Loucy (cell line): ENCODE measurements around the gene CHL1.

ENCODE experiments used
- H2AFZ ChIP-seq: fragments of 200-600 bp; sonication (generic); 2 replicates; pipeline ENCODE4 v1.6.0; 2016; ENCODE audit warnings: antibody characterized with exemption, mild to moderate bottlenecking, low read length, moderate library complexity
- H3F3A ChIP-seq: fragments of 200-600 bp; 2 replicates; pipeline ENCODE4 v1.6.0; 2016; ENCODE audit warnings: antibody characterized with exemption, low read depth, mild to moderate bottlenecking
- H3K27me3 ChIP-seq: fragments of 200-600 bp; sonication (generic); 2 replicates; pipeline ENCODE4 v1.6.1; 2014; ENCODE audit warnings: low read length, mild to moderate bottlenecking; ENCODE audit not compliant: insufficient read depth, poor library complexity, severe bottlenecking
- H3K36me3 ChIP-seq: fragments of 200-600 bp; sonication (generic); 2 replicates; pipeline ENCODE4 v1.6.1; 2016; ENCODE audit warnings: low read length; ENCODE audit not compliant: insufficient read depth
- H3K4me1 ChIP-seq: fragments of 200-600 bp; sonication (generic); 2 replicates; pipeline ENCODE4 v1.5.1; 2014; ENCODE audit warnings: low read length, mild to moderate bottlenecking; ENCODE audit not compliant: insufficient read depth, poor library complexity, severe bottlenecking
- H3K4me2 ChIP-seq: fragments of 200-600 bp; sonication (generic); 2 replicates; pipeline ENCODE4 v1.6.0; 2014; ENCODE audit warnings: antibody characterized with exemption, low read length, low read depth, mild to moderate bottlenecking; ENCODE audit not compliant: poor library complexity, severe bottlenecking
- H3K4me3 ChIP-seq: fragments of 200-600 bp; sonication (generic); 2 replicates; pipeline ENCODE4 v1.5.1; 2014; ENCODE audit warnings: low read length, mild to moderate bottlenecking, mixed read lengths; ENCODE audit not compliant: poor library complexity, severe bottlenecking
- H3K79me2 ChIP-seq: fragments of 200-600 bp; sonication (generic); 2 replicates; pipeline ENCODE4 v1.6.1; 2014; ENCODE audit warnings: low read length; ENCODE audit not compliant: insufficient read depth
- H3K9ac ChIP-seq: fragments of 200-600 bp; sonication (generic); 2 replicates; pipeline ENCODE4 v1.6.0; 2014; ENCODE audit warnings: mild to moderate bottlenecking, low read depth, low read length, moderate library complexity; ENCODE audit not compliant: poor library complexity, severe bottlenecking
- H3K9me2 ChIP-seq: fragments of 200-600 bp; sonication (generic); replicated peaks from 2 replicates; pipeline ENCODE4 v1.6.1; 2016; ENCODE audit warnings: low read depth, low read length, mixed read lengths
- H3K9me3 ChIP-seq: fragments of 200-600 bp; sonication (generic); 2 replicates; pipeline ENCODE4 v1.6.1; 2014; ENCODE audit warnings: mild to moderate bottlenecking, antibody characterized with exemption, low read length, low read depth; ENCODE audit not compliant: insufficient read depth
- H4K20me1 ChIP-seq: fragments of 200-600 bp; sonication (generic); 2 replicates; pipeline ENCODE4 v1.6.0; 2014; ENCODE audit warnings: antibody characterized with exemption, low read length, mild to moderate bottlenecking; ENCODE audit not compliant: insufficient read depth, poor library complexity, severe bottlenecking
- EZH2phosphoT487 ChIP-seq: fragments of 200-600 bp; IDR thresholded peaks from 2 replicates; pipeline ENCODE4 v1.6.1; 2018; ENCODE audit warnings: antibody characterized with exemption, mild to moderate bottlenecking, moderate library complexity, borderline replicate concordance
- TF ChIP-seq, protein P1 (sequence below): fragments of 200-600 bp; sonication (generic); conservative IDR thresholded peaks from 2 replicates; pipeline ENCODE4 v1.5.1; 2014; ENCODE audit warnings: mild to moderate bottlenecking, antibody characterized with exemption, low read length

CHL1 gene

DNA sequence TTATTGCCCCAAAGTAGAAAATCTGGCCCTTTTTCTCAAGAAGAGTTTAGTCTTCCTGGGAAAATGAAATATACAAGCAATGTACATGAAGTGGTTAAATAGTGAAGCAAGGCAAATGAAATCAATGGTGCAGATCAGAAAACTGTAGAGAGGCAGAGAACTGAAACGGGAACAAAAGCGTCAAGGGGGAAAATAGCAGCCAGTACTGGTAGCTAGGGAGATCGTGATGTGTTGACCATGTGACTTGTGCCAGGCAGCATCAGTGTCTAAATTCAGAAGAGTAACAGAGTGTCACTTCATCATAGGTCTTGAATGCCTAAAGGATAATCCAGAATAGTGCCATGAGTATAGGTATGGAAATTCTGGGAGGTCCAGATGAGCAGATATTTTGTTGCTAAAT lies 163.1 kb downstream of the CHL1 start:
- Histone ChIP-seq H3K27me3 (no peaks in the 10 kb centered on the region), H3K9me2 (no peaks in the 10 kb centered on the region), H3K4me3 (no peak overlapping the region), H3K9ac (no peak overlapping the region), H3K79me2 (no peaks in the 10 kb centered on the region), H2AFZ (no peak overlapping the region), H3K9me3 (peaks cover 20% of the 10 kb centered on the region; the same call in 1 of the 2 replicates), H4K20me1 (no peaks in the 10 kb centered on the region), H3K4me2 (no peak overlapping the region), H3K36me3 (no peaks in the 10 kb centered on the region), H3K4me1 (no peaks in the 10 kb centered on the region), H3F3A (no peaks in the 10 kb centered on the region)
- no peak for TF ChIP-seq EZH2phosphoT487
- TF ChIP-seq, protein P1, sequence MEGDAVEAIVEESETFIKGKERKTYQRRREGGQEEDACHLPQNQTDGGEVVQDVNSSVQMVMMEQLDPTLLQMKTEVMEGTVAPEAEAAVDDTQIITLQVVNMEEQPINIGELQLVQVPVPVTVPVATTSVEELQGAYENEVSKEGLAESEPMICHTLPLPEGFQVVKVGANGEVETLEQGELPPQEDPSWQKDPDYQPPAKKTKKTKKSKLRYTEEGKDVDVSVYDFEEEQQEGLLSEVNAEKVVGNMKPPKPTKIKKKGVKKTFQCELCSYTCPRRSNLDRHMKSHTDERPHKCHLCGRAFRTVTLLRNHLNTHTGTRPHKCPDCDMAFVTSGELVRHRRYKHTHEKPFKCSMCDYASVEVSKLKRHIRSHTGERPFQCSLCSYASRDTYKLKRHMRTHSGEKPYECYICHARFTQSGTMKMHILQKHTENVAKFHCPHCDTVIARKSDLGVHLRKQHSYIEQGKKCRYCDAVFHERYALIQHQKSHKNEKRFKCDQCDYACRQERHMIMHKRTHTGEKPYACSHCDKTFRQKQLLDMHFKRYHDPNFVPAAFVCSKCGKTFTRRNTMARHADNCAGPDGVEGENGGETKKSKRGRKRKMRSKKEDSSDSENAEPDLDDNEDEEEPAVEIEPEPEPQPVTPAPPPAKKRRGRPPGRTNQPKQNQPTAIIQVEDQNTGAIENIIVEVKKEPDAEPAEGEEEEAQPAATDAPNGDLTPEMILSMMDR, result no peak

GRCh38 chr3:362681-363338 lies 166.2 kb downstream of the CHL1 start:
- Histone ChIP-seq H3K27me3 (no peaks in the 10 kb centered on the region), H3F3A (no peaks in the 10 kb centered on the region), H3K36me3 (no peaks in the 10 kb centered on the region), H3K4me3 (no peak overlapping the region), H4K20me1 (no peaks in the 10 kb centered on the region), H3K9ac (no peak overlapping the region), H3K79me2 (no peaks in the 10 kb centered on the region), H3K9me3 (peaks cover 23% of the 10 kb centered on the region; the same call in 1 of the 2 replicates), H3K9me2 (no peaks in the 10 kb centered on the region), H3K4me2 (no peak overlapping the region), H2AFZ (no peak overlapping the region), H3K4me1 (no peaks in the 10 kb centered on the region)
- TF ChIP-seq EZH2phosphoT487, result no peak
- TF ChIP-seq, protein P1, result no peak

GRCh38 chr3:364287-364686 lies 167.7 kb downstream of the CHL1 start:
- TF ChIP-seq, protein P1, result no peak
- TF ChIP-seq EZH2phosphoT487, result no peak
- no peak overlapping the region for H3K4me3 ChIP-seq
- no peaks in the 10 kb centered on the region for H3K36me3 ChIP-seq
- H4K20me1 ChIP-seq, result no peaks in the 10 kb centered on the region
- H3K4me1 ChIP-seq, result no peaks in the 10 kb centered on the region
- no peak overlapping the region for H3K4me2 ChIP-seq
- H2AFZ ChIP-seq, result no peak overlapping the region
- no peaks in the 10 kb centered on the region for H3K27me3 ChIP-seq
- no peaks in the 10 kb centered on the region for H3K9me2 ChIP-seq
- no peaks in the 10 kb centered on the region for H3K79me2 ChIP-seq
- peaks cover 19% of the 10 kb centered on the region; the same call in 1 of the 2 replicates for H3K9me3 ChIP-seq
- no peaks in the 10 kb centered on the region for H3F3A ChIP-seq
- no peak overlapping the region for H3K9ac ChIP-seq
